Activated B cell treated with CpG ODN at 0.5 μM for 24 hours (primary cell): Measurements from ENCODE around the gene NKX1-1. TPM values are rescaled to one million over a fixed set of nuclear protein-coding genes. Genes with fewer than 3 reads are reported as not detected.
"Not testable (repeated sequence)": the region's sequence is repeated elsewhere in the genome, so short reads cannot be mapped to it uniquely, and the experiment has no call there.

ENCODE experiments used
- ATAC-seq: fragments of 200-7000 bp; cut with Tn5 transposase; one replicate; pipeline ENCODE4 v1.10.0; 2021; ENCODE audit warnings: low read depth, mild to moderate bottlenecking, moderate library complexity
- CTCF ChIA-PET: fragments of 350-600 bp; sonication (Branson Sonifier 250); formaldehyde crosslinking; loops from one replicate; lab custom pipeline; 2021; ENCODE audit warnings: antibody characterized with exemption; lab: Charles Lee
- POLR2A ChIA-PET: fragments of 350-600 bp; sonication (Branson Sonifier 250); formaldehyde crosslinking; loops from one replicate; lab custom pipeline; 2021; ENCODE audit warnings: antibody characterized with exemption; lab: Charles Lee
- DNase-seq: peaks from one replicate; pipeline ENCODE4 v3.0.0; 2022
- H3K27ac Mint-ChIP-seq: one replicate; pipeline ENCODE4 v1.8.0; 2020; ENCODE audit warnings: mixed read lengths
- H3K27me3 Mint-ChIP-seq: one replicate; pipeline ENCODE4 v1.8.0; 2021; ENCODE audit warnings: mixed read lengths
- H3K36me3 Mint-ChIP-seq: one replicate; pipeline ENCODE4 v1.8.0; 2021; ENCODE audit warnings: low read depth, mixed read lengths
- H3K4me1 Mint-ChIP-seq: one replicate; pipeline ENCODE4 v1.8.0; 2021; ENCODE audit warnings: mixed read lengths
- H3K4me3 Mint-ChIP-seq: one replicate; pipeline ENCODE4 v1.8.0; 2020; ENCODE audit warnings: mild to moderate bottlenecking, mixed read lengths
- H3K9me3 Mint-ChIP-seq: one replicate; pipeline ENCODE4 v1.8.0; 2020; ENCODE audit warnings: mixed read lengths
- intact Hi-C: fragments of 100-400 bp; cut with micrococcal nuclease; formaldehyde crosslinking; loops from one replicate; pipeline ENCODE4 v1.15.1; 2024
- total RNA-seq: library from RNA; stranded (reverse); gene quantifications from 2 replicates; pipeline ENCODE4 v1.2.3, GENCODE V29; 2022
- TF ChIP-seq, protein P1 (sequence below): fragments of 200-600 bp; IDR thresholded peaks from one replicate; pipeline ENCODE4 v1.8.0; 2022; ENCODE audit warnings: antibody characterized with exemption, mild to moderate bottlenecking

Gene NKX1-1
- total RNA-seq, 1 donor from 2014 or later: not detected

DNA sequence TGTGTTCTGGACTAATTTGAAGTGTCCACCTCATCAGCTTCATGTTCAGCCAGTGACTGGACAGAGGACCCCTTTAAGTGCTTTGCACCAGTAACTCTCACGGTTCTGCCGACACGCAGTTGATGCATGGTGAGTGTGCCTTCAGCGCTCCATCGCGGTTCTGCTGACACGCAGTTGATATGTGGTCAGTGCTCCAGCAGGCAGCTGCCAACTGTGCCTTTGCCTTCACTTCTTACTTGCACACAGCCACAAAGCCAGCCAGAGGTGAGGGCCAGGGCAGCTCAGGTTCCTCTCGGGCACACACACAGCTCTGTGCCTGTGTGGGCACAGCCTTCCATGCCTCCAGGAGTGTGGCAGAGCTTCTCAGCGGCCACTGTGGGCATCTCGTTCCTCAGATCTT lies 12.4 kb downstream of the NKX1-1 start:
- DNase-seq (peak; percentile 7), ATAC-seq (no peak)
- TF ChIP-seq, protein P1, sequence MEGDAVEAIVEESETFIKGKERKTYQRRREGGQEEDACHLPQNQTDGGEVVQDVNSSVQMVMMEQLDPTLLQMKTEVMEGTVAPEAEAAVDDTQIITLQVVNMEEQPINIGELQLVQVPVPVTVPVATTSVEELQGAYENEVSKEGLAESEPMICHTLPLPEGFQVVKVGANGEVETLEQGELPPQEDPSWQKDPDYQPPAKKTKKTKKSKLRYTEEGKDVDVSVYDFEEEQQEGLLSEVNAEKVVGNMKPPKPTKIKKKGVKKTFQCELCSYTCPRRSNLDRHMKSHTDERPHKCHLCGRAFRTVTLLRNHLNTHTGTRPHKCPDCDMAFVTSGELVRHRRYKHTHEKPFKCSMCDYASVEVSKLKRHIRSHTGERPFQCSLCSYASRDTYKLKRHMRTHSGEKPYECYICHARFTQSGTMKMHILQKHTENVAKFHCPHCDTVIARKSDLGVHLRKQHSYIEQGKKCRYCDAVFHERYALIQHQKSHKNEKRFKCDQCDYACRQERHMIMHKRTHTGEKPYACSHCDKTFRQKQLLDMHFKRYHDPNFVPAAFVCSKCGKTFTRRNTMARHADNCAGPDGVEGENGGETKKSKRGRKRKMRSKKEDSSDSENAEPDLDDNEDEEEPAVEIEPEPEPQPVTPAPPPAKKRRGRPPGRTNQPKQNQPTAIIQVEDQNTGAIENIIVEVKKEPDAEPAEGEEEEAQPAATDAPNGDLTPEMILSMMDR: no peak
- Mint-ChIP-seq H3K9me3 (no peaks in the 10 kb centered on the region), H3K4me3 (no peak overlapping the region), H3K27ac (no peak overlapping the region), H3K27me3 (no peaks in the 10 kb centered on the region), H3K36me3 (peaks cover 22% of the 10 kb centered on the region), H3K4me1 (no peaks in the 10 kb centered on the region)
- intact Hi-C loops: no loop called here
- ChIA-PET POLR2A (no interaction called here), CTCF (no interaction called here)

DNA sequence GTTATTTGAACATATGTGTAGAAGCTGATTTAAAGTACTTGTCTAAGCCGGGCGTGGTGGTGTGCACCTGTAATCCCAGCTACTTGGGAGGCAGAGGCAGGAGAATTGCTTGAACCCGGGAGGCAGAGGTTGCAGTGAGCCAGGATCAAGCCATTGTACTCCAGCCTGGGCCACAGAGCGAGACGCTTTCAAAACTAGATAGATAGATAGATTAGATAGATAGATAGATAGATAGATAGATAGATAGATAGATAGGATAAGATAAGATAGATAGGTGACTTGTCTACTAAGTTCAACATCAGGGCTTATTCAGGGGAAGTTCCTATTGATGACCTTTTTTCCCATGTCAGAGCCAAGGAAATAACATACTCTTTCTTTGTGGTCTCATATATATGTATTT lies 12.9 kb downstream of the NKX1-1 start:
- H3K4me3 Mint-ChIP-seq, CTCF ChIA-PET, intact Hi-C loops, DNase-seq, H3K4me1 Mint-ChIP-seq, H3K27ac Mint-ChIP-seq, POLR2A ChIA-PET, ATAC-seq, H3K27me3 Mint-ChIP-seq, H3K9me3 Mint-ChIP-seq: not testable (repeated sequence)
- peaks cover 27% of the 10 kb centered on the region for H3K36me3 Mint-ChIP-seq

DNA sequence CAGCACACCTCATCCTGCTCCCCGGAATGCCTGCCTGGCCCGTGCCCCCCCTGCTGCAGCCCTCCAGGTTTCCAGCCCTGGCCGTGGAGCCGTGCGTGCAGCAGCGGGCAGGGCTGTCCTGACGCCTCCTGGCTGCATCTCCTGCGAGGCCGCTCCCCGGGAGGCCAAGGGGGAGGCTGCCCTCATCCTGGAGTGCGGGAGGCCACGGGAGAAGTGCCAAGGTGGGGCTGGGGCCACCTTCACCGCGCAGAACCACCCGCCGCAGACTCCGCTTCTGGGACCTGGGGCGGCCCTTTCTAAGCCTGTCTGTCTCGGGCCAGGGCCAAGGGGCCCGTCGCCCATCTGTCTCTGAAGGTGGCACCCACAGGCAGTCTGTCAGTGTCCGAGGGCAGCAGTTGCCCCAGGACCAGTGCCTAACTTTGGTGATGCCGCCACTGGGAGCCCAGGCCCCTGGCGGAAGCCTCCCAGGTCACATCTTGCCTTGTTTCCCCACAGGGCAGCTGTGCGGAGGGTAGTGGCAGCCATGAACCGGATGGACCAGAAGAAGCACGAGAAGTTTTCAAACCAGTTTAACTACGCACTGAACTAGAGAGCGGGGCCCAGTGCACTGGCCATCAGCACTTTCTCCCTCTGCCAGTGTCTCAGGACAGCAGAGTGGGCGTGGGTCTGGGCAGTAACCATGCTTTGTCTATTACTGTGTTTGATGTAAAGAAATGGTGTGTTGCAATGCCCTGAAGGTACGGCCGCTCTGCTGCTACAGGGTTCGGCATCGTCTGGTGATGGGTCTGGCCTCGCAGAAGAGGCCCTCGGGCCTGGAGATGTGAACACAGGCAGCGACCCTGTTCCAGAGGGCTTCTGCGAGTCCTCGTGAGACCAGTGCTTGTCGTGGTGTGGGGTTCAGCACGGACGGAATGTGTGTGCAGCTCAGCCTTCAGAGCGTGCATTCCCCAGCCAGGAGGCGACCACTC lies 20.6 kb downstream of the NKX1-1 start:
- no peak overlapping the region for H3K27ac Mint-ChIP-seq
- ATAC-seq (no peak), DNase-seq (peak; percentile 11)
- intact Hi-C loops: no loop called here
- peaks cover 11% of the 10 kb centered on the region for H3K9me3 Mint-ChIP-seq
- peaks cover 39% of the 10 kb centered on the region for H3K36me3 Mint-ChIP-seq
- H3K4me1 Mint-ChIP-seq: no peaks in the 10 kb centered on the region
- H3K4me3 Mint-ChIP-seq: no peak overlapping the region
- H3K27me3 Mint-ChIP-seq: no peaks in the 10 kb centered on the region
- TF ChIP-seq, protein P1: no peak
- POLR2A ChIA-PET: no interaction called here
- CTCF ChIA-PET: no interaction called here

DNA sequence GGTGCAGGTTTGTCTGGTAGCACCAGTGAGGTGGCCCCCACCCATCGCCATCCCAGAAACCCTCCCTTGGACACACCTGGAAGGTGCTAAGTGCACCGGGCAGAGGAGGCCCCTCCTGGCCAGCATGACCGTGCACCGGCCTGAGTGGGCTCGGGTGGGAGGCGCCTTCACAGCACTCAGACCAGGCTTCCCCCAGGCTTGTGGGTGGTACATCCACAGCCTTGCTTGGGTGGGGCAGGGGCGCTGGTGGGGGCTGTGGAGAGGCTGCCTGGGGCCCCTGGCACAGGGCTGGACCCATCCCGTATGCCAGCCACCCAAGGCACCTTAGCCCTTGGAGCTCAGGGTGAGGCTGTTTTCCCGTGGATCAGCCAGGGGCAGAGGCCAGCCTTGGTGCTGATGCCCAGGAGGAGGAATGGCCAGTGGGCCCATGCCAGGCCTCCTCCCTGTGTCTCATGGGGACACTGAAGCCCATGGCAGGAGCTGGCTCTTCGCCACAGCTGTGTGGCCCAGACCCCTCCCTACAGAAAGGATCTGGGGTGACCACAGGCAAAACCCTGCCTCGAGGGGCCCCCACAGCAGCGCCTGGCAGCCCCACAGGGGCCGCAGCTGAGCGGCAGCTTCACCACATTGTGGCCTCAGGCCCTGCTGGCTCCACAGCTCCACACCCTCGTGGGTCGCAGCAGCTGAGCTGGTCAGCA lies 21.4 kb downstream of the NKX1-1 start:
- H3K9me3 Mint-ChIP-seq: peaks cover 11% of the 10 kb centered on the region
- ChIA-PET POLR2A (no interaction called here), CTCF (no interaction called here)
- DNase-seq (peak; percentile 12), ATAC-seq (no peak)
- no peak overlapping the region for H3K27ac Mint-ChIP-seq
- H3K4me3 Mint-ChIP-seq: no peak overlapping the region
- peaks cover 35% of the 10 kb centered on the region for H3K36me3 Mint-ChIP-seq
- TF ChIP-seq, protein P1: no peak
- no peaks in the 10 kb centered on the region for H3K27me3 Mint-ChIP-seq
- H3K4me1 Mint-ChIP-seq: no peaks in the 10 kb centered on the region
- intact Hi-C loops: no loop called here

DNA sequence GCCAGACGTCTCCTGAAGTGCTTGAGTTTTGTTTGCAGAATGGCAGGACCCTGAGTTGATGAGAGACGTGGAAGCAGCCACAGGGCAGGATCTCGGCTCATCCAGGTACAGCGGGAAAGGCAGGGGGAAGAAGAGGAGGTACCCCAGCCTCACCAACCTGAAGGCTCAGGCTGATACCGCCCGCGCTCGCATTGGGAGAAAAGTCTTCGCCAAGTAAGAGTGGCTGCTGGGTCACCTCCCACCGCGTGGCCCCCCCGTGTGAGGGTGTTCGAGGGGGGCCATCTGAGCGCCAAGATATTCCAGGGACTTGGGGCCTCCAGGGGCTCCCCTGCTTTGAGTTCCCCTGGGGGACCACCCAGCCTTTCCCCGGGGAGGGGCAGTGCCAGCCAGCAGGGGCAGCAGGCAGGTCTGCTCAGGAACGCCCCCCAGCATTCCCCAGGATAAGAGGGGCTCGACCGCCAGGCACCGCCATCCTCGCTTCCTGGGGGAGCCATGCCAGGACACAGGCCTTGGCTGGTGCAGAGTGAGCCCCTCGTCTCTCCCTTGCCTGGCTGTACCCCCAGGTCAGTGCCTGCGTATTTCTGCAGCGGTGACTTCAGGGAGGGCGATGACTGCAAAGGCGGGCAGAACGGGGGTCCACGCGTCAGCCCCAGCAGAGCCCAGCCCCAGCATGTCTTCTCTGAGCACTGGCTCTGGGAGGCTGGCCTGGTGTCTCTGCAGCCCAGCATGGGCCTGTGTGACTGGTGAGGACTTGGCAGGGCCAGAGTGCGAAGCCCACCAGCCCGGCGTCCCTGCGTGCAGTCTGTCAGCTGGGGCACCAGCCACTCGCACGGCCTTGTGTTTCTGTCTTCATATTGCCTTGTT lies 22.3 kb downstream of the NKX1-1 start:
- ChIA-PET POLR2A (no interaction called here), CTCF (no interaction called here)
- DNase-seq (peak; percentile 7), ATAC-seq (no peak)
- Mint-ChIP-seq H3K27ac (no peak overlapping the region), H3K27me3 (no peaks in the 10 kb centered on the region), H3K4me3 (no peak overlapping the region), H3K4me1 (no peaks in the 10 kb centered on the region), H3K36me3 (peaks cover 28% of the 10 kb centered on the region), H3K9me3 (peaks cover 11% of the 10 kb centered on the region)
- TF ChIP-seq, protein P1: no peak
- intact Hi-C loops: no loop called here
